GM13976 (cell line): Measurements from ENCODE around the gene ENPP6.

Experiments used
- DNase-seq: peaks from one replicate; pipeline ENCODE4 v3.0.0; 2012; ENCODE audit warnings: low spot score
- in situ Hi-C: fragments of 300-500 bp; cut with MboI; formaldehyde crosslinking; loops from one replicate; pipeline ENCODE4 v1.12.0; 2022; ENCODE audit warnings: low sequenced_read_pairs, mixed read lengths, inconsistent platforms; ENCODE audit not compliant: unreplicated experiment
- TF ChIP-seq, protein P1 (sequence below): IDR thresholded peaks from 2 replicates; pipeline ENCODE4 v1.5.1; 2012; ENCODE audit warnings: borderline replicate concordance, mild to moderate bottlenecking; ENCODE audit not compliant: insufficient read depth; ENCODE audit errors: extremely low read depth, missing control alignments, control extremely low read depth

The ENPP6 gene

DNA sequence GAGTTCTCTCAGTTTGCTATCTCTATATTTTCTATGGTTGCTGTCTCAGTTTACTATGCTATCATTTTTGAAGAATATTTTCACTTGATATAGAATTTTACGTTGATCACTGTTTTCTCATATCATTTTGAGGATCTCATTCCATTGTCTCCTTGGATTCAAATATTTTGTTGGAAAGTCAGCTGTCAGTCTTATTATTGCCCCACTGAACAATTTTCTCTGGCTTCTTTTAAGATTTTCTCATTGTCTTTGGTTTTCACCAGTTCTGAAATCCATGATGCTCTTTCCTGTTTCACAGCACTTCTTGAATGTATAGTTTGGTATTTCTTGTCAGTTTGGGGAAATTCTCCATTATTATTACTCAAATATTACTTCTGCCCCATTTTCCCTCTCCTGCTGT lies 81.1 kb downstream of the ENPP6 start:
- TF ChIP-seq, protein P1, sequence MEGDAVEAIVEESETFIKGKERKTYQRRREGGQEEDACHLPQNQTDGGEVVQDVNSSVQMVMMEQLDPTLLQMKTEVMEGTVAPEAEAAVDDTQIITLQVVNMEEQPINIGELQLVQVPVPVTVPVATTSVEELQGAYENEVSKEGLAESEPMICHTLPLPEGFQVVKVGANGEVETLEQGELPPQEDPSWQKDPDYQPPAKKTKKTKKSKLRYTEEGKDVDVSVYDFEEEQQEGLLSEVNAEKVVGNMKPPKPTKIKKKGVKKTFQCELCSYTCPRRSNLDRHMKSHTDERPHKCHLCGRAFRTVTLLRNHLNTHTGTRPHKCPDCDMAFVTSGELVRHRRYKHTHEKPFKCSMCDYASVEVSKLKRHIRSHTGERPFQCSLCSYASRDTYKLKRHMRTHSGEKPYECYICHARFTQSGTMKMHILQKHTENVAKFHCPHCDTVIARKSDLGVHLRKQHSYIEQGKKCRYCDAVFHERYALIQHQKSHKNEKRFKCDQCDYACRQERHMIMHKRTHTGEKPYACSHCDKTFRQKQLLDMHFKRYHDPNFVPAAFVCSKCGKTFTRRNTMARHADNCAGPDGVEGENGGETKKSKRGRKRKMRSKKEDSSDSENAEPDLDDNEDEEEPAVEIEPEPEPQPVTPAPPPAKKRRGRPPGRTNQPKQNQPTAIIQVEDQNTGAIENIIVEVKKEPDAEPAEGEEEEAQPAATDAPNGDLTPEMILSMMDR: no peak
- no peak for DNase-seq
- in situ Hi-C loops: no loop called here

DNA sequence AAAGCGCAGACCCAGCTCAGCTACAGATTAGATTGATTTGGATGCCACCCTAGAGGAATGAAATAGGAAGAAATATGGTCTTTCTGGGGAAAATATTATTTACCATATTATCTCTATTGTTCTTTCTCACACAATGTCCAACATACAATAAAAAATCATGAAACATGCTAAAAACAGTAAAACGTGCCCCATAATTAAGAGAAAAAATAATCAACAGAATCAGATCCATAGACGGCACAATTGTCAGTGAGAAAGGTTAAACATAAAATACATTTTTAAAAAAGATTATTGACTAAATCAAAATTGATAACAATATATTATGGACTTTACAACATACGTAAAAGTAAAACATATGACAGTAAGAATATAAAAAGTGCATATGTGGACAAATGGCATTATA lies 90.9 kb downstream of the ENPP6 start:
- no peak for DNase-seq
- TF ChIP-seq, protein P1: no peak
- in situ Hi-C loops: no loop called here

GRCh38 chr4:184122631-184123408 lies 94.9 kb downstream of the ENPP6 start:
- TF ChIP-seq, protein P1: no peak
- DNase-seq: no peak
- in situ Hi-C loops: no loop called here

DNA sequence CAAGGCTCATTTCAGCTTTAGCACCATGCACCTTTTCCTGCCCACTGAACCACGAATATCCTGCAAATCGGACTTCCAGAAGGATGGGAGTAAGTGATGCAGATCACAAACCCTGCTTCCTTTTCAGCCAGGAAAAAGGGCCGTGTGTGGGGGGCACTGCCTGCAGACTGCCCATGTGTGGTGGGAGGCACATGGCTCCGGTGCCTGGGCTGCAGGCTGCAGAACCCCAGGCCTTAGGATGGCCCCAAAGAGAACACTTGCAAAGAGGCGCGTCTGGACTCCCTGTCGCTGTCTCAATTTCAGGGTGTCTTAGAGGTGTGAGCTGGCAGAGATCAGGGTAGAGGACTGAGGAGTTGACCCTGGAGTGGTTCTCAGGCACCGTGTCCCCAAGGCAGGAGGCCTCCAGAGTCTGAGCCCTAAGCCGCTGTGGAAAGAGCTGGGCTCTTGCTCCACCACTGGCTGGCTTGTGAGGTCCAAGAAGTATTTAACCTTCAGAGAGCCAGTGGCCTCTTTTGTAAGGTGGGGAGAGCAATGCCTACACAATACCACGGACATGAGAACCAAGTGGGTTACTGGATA lies 97.0 kb downstream of the ENPP6 start:
- TF ChIP-seq, protein P1: no peak
- no peak for DNase-seq
- in situ Hi-C loops: no loop called here

DNA sequence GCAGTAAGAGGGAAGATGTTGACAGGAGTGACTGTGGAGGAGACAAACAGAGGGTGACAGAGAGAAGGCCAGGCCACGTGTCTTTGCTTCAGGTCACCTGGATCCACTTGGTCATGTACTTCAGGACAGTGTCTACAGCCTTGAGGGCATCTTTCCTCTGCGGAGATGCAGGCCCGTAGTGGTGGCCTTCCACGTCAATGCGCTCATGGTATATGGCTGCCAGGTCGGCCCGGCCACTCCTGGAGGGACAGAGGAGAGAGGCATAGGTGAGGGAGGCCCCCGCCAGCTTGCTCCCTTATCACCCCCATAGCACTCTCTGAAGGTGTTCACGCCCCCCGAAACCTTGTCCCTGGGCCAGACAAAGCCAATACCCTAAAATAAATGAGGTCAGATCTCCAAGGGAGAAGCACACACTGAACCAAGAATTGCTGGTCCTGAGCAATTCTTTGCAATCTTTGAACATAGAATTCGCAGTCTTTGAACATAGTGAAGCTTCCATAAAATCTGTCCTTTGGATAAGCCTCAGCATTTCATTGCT lies 99.9 kb downstream of the ENPP6 start:
- TF ChIP-seq, protein P1: no peak
- DNase-seq: no peak
- in situ Hi-C loops: no loop called here

GRCh38 chr4:184115399-184115798 lies 102.3 kb downstream of the ENPP6 start:
- no peak for DNase-seq
- in situ Hi-C loops: no loop called here
- TF ChIP-seq, protein P1: no peak
